Peyer's patch (tissue), 4 donors: ENCODE measurements around the gene PFN2.

Source experiments
- CTCF ChIP-seq, 6 experiments: fragments of 450-650 bp in 4 of 6; fragments of 200-600 bp in 2 of 6; sonication (generic) in 1 of 6; IDR thresholded peaks; one replicate each; pipeline ENCODE4 v1.5.1; 2017 to 2019; ENCODE audit warnings: antibody characterized with exemption in 6 of 6, mild to moderate bottlenecking in 3 of 6, moderate library complexity in 1 of 6
- POLR2A ChIP-seq, 2 donors: fragments of 450-650 bp; IDR thresholded peaks; one replicate each; pipeline ENCODE4 v1.5.1; 2017; ENCODE audit warnings: antibody characterized with exemption in 2 of 2, mild to moderate bottlenecking in 2 of 2, moderate library complexity in 2 of 2

DNA sequence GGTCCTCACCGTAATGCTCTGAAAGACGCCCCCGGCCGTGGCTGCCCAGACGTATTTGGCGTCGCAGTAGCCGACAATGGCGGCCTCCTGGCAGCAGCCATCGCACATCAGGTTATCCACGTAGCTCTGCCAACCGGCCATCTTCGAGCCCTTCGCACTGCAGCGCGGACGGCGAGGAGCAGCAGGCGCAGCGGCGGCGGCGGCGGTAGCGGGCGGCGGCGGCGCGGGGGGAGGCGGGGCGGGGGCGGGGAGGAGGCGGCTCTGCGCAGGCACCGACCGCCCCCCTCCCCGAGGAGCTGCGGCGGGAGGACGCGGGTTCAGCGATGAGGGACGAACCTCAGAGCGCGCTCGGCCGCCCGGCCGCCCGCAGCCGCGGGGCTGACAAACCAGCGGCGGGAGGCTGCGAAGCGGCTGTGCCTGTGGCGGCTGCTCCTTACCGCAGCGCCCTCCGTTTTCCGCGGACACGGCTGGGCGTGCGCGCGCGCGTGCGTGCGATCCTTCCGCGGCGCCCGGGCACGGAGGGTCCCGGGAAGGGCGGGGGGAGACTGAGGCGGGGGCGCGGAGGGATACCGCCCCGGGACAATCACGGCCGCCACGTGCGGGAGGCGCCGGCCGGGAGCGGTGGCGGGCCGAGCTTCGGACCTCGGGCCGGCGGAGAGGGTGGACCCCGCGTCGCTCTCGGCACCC is at the start of gene PFN2:
- TF ChIP-seq CTCF (IDR thresholded peaks at IDR 0.05) (peak in 1 of 6 experiments; percentile 2), POLR2A (IDR thresholded peaks at IDR 0.05) (peak; percentile 16 to 22)
